ENCODE measurements around the gene CORO2B. TPM values are rescaled to one million over a fixed set of nuclear protein-coding genes. Genes with fewer than 3 reads are reported as not detected.

The CORO2B gene
- total RNA-seq, 6 experiments from 2014 or later = 9.3 to 11.0 (median 9.9) TPM

- no peak for DNase-seq
- no peak overlapping the region for H3K4me3 Mint-ChIP-seq
- no peaks in the 10 kb centered on the region; the same call in 1 of the 2 replicates for H3K27me3 Mint-ChIP-seq (ENCODE audit: insufficient read depth)
- H3K4me1 Mint-ChIP-seq (ENCODE audit: low read depth) = peaks cover 20% of the 10 kb centered on the region
- no peaks in the 10 kb centered on the region for H3K36me3 Mint-ChIP-seq (ENCODE audit: low read depth)
- H3K9me3 Mint-ChIP-seq = no peaks in the 10 kb centered on the region
- no peak overlapping the region for H3K27ac Mint-ChIP-seq
- no peak for TF ChIP-seq CTCF (IDR thresholded peaks at IDR 0.05)
Measured at GRCh38 chr15:68676011-68676605, 97.3 kb downstream of the CORO2B start.

- H3K36me3 Mint-ChIP-seq (ENCODE audit: low read depth) = no peaks in the 10 kb centered on the region
- no peak overlapping the region for H3K4me3 Mint-ChIP-seq
- H3K27me3 Mint-ChIP-seq (ENCODE audit: insufficient read depth) = no peaks in the 10 kb centered on the region; the same call in 1 of the 2 replicates
- no peak overlapping the region for H3K27ac Mint-ChIP-seq
- peaks cover 20% of the 10 kb centered on the region for H3K4me1 Mint-ChIP-seq (ENCODE audit: low read depth)
- TF ChIP-seq CTCF (IDR thresholded peaks at IDR 0.05) = no peak
- no peaks in the 10 kb centered on the region for H3K9me3 Mint-ChIP-seq
- no peak for DNase-seq
Measured at GRCh38 chr15:68676926-68677325, 98.1 kb downstream of the CORO2B start.

GRCh38 chr15:68677996-68678395 lies 99.2 kb downstream of the CORO2B start:
- H3K4me1 Mint-ChIP-seq (ENCODE audit: low read depth) = peaks cover 17% of the 10 kb centered on the region
- no peaks in the 10 kb centered on the region for H3K9me3 Mint-ChIP-seq
- DNase-seq = no peak
- no peak overlapping the region for H3K4me3 Mint-ChIP-seq
- H3K27me3 Mint-ChIP-seq (ENCODE audit: insufficient read depth) = no peaks in the 10 kb centered on the region; the same call in 1 of the 2 replicates
- no peak for TF ChIP-seq CTCF (IDR thresholded peaks at IDR 0.05)
- no peaks in the 10 kb centered on the region for H3K36me3 Mint-ChIP-seq (ENCODE audit: low read depth)
- H3K27ac Mint-ChIP-seq = no peak overlapping the region

- H3K27ac Mint-ChIP-seq = no peak overlapping the region
- TF ChIP-seq CTCF (IDR thresholded peaks at IDR 0.05) = no peak
Measured at GRCh38 chr15:68678746-68679145, 100.0 kb downstream of the CORO2B start.

GRCh38 chr15:68679161-68679560 lies 100.4 kb downstream of the CORO2B start:
- peaks cover 7% of the 10 kb centered on the region for H3K4me1 Mint-ChIP-seq (ENCODE audit: low read depth)
- no peak for DNase-seq
- H3K9me3 Mint-ChIP-seq = no peaks in the 10 kb centered on the region
- H3K27ac Mint-ChIP-seq = no peak overlapping the region
- no peaks in the 10 kb centered on the region for H3K36me3 Mint-ChIP-seq (ENCODE audit: low read depth)
- TF ChIP-seq CTCF (IDR thresholded peaks at IDR 0.05) = no peak
- H3K4me3 Mint-ChIP-seq = no peak overlapping the region
- H3K27me3 Mint-ChIP-seq (ENCODE audit: insufficient read depth) = no peaks in the 10 kb centered on the region; the same call in 1 of the 2 replicates

More at GRCh38 chr15:68678746-68679145, 100.0 kb downstream of the CORO2B start:
- Mint-ChIP-seq H3K4me3 (no peak overlapping the region), H3K36me3 (ENCODE audit: low read depth) (no peaks in the 10 kb centered on the region), H3K9me3 (no peaks in the 10 kb centered on the region), H3K4me1 (ENCODE audit: low read depth) (peaks cover 11% of the 10 kb centered on the region), H3K27me3 (ENCODE audit: insufficient read depth) (no peaks in the 10 kb centered on the region; the same call in 1 of the 2 replicates)
- DNase-seq = no peak
